C4-2B (cell line): ENCODE measurements around the gene ANXA4.

ENCODE experiments used
- ZFX ChIP-seq: fragments of 450-650 bp; IDR thresholded peaks from 2 replicates; pipeline ENCODE4 v1.6.1; 2017
- TF ChIP-seq, protein P1 (sequence below): fragments of 450-650 bp; conservative IDR thresholded peaks from 2 replicates; pipeline ENCODE4 v1.5.1; 2017; ENCODE audit warnings: mild to moderate bottlenecking

DNA sequence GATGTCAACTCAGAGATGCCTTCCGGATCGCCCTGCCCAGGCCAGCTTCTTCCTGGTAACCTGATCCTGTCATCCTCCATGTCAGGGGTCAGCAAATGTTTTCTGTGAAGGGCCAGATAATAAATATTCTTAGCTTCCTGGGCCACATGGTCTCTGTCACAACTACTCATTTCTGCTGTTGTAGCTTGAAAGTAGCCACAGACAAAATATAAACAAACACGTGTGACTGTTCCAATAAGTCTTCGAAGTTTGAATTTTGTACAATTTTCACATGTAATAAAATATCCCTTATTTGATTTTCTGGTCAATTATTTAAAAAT, 35.8 kb downstream of the ANXA4 start:
- TF ChIP-seq, protein P1, sequence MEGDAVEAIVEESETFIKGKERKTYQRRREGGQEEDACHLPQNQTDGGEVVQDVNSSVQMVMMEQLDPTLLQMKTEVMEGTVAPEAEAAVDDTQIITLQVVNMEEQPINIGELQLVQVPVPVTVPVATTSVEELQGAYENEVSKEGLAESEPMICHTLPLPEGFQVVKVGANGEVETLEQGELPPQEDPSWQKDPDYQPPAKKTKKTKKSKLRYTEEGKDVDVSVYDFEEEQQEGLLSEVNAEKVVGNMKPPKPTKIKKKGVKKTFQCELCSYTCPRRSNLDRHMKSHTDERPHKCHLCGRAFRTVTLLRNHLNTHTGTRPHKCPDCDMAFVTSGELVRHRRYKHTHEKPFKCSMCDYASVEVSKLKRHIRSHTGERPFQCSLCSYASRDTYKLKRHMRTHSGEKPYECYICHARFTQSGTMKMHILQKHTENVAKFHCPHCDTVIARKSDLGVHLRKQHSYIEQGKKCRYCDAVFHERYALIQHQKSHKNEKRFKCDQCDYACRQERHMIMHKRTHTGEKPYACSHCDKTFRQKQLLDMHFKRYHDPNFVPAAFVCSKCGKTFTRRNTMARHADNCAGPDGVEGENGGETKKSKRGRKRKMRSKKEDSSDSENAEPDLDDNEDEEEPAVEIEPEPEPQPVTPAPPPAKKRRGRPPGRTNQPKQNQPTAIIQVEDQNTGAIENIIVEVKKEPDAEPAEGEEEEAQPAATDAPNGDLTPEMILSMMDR = no peak
- TF ChIP-seq ZFX = no peak
